Fibroblast of skin of left quadriceps (primary cell): ENCODE data around the gene ZDHHC17.

Experiments used
- DNase-seq, 2 experiments: peaks; one replicate each; pipeline ENCODE4 v3.0.0-alpha.2; 2013; ENCODE audit warnings: low read depth in 2 of 2

The ZDHHC17 gene

GRCh38 chr12:76878099-76878898 is 114.4 kb downstream of the ZDHHC17 start:
- DNase-seq: no peak

GRCh38 chr12:76878899-76879709 is 115.2 kb downstream of the ZDHHC17 start, which contains the start of gene CSRP2:
TSS of gene CSRP2 (minus strand) at chr12:76879019. CDS start at chr12:76866260, 12,759 bp downstream.
- peak; percentile 83 to 84 for DNase-seq

GRCh38 chr12:76879710-76880518 is 116.0 kb downstream of the ZDHHC17 start:
- no peak for DNase-seq

- DNase-seq: no peak
Observed at GRCh38 chr12:76880519-76881023, 116.7 kb downstream of the ZDHHC17 start.

- no peak for DNase-seq
Observed at GRCh38 chr12:76881142-76881541, 117.2 kb downstream of the ZDHHC17 start.

GRCh38 chr12:76882367-76882766 is 118.5 kb downstream of the ZDHHC17 start:
- no peak for DNase-seq

- DNase-seq: peak; percentile 75
Observed at GRCh38 chr12:76883151-76883550, 119.2 kb downstream of the ZDHHC17 start.

- DNase-seq: no peak
Observed at GRCh38 chr12:76883811-76884210, 119.9 kb downstream of the ZDHHC17 start.

- DNase-seq: no peak
Observed at GRCh38 chr12:76888775-76889174, 124.9 kb downstream of the ZDHHC17 start.

GRCh38 chr12:76890151-76891143 is 126.5 kb downstream of the ZDHHC17 start:
- no peak for DNase-seq

- DNase-seq: no peak
Observed at GRCh38 chr12:76891609-76892008, 127.7 kb downstream of the ZDHHC17 start.

GRCh38 chr12:76895796-76896195 is 131.9 kb downstream of the ZDHHC17 start:
- DNase-seq: no peak

GRCh38 chr12:76896274-76896673 is 132.4 kb downstream of the ZDHHC17 start:
- DNase-seq: no peak

- DNase-seq: no peak
Observed at GRCh38 chr12:76898442-76898841, 134.5 kb downstream of the ZDHHC17 start.

GRCh38 chr12:76899522-76899921 is 135.6 kb downstream of the ZDHHC17 start:
- DNase-seq: no peak

GRCh38 chr12:76901628-76902380 is 137.9 kb downstream of the ZDHHC17 start:
- DNase-seq: no peak
